Epidermal melanocyte (primary cell): Measurements from ENCODE around the gene ZNF268.

Experiments
- DNase-seq: peaks from one replicate; pipeline ENCODE4 v3.0.0; 2011; ENCODE audit warnings: low spot score; ENCODE audit not compliant: insufficient read length

Gene ZNF268

DNA sequence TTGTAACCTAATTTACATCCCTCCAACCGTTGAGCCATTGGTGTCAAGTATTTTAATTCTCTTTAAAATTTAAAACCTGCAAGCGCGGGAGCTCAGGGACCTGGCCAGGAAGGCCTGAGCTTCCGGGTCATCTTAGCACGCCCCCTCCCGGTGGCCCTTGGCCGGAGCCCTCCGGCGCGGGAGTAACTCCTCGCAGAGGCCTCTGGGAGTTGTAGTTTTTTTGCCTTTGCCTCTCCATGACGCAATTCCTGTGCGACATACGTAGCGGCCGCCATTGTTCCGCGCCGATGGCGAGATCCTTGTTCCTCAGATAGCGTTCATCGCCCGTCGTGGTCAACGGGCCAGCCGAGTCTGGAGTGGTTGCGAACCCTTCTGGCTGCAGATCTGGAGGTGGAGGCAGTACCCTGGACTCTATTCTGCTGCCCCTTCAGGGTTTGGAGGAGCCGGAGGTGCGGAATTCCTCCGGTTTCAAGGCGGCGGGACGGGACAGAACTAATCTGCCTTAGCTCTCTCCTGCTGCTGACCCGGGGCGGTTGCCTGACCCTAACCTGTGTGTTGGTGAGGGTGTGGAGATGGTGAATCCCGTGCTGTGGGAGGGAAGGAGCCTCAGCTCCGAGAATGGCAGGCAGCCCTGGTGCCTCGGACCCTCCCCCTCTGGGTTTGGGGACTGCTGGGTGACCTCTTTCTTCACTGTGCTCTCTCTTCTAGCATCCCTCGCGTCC lies at the start of gene ZNF268:
Gene ZNF268, plus strand, starts transcription at position 258 of the 722 bp plus-strand sequence. CDS start 503 bp downstream, outside the sequence.
- DNase-seq = peak; percentile 83

DNA sequence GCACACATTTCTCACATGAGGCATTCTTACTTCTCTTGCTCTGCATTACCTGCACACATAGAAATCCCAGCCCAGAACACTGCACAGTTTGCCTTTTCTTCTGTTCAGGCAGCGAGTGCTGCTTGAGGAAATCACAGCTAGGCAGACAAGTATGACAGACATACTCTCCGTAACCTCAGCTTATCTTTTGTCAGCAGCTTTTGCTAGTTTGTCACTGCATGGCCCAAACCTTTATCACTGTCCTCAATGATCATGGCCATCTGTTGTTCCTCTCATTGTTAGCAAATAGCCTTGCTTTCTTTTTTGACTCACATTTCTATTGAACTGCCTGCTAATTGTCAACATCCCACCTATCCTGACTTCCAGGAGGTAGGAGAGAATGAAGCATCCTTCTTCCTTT lies 45.5 kb upstream of the ZNF268 start:
- DNase-seq = no peak

DNA sequence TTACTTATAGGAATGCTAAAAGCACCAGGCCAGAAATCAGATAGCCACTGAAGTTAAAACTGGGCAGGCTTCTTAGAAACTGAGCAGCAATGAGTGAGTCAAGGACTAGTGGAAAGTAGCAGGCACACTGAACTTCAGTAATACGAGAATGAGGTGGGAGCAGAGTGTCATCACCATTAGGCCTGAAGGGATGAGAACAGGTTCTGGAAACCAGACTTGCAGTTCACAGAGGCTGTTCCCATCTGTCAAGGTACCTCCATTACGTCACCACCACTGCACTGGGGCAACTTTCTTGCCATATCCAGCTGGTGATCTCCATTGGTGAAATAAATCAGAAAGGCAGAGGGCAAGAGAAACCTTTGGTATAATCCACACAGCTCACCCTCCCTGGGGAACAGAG lies 35.3 kb upstream of the ZNF268 start:
- DNase-seq = no peak

DNA sequence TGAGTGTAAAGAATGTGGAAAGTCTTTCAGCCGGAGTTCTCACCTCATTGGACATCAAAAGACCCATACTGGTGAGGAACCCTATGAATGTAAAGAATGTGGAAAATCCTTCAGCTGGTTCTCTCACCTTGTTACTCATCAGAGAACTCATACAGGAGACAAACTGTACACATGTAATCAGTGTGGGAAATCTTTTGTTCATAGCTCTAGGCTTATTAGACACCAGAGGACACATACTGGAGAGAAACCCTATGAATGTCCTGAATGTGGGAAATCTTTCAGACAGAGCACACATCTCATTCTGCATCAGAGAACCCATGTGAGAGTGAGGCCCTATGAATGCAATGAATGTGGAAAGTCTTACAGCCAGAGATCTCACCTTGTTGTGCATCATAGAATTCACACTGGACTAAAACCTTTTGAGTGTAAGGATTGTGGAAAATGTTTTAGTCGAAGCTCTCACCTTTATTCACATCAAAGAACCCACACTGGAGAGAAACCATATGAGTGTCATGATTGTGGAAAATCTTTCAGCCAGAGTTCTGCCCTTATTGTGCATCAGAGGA lies 25.1 kb upstream of the ZNF268 start:
- DNase-seq = no peak

DNA sequence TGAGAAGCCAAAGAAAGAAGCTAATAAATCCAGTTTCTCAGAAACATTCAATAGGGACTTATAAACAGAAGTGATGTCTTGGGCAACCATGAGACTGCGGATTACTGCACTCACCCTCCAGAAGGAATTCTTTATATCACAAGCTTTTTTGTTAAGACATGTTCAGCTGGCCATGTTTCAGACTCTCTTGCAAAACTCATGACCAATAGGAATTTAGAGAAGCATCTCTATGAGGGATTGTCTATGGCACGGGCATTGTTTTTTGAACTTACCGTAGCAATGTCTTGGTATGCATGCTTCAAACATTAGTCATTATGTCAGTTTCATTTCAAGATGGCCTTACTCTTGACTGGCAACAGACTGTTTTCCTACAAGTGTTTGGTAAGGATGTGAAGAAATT lies 15.5 kb upstream of the ZNF268 start:
- DNase-seq = no peak

DNA sequence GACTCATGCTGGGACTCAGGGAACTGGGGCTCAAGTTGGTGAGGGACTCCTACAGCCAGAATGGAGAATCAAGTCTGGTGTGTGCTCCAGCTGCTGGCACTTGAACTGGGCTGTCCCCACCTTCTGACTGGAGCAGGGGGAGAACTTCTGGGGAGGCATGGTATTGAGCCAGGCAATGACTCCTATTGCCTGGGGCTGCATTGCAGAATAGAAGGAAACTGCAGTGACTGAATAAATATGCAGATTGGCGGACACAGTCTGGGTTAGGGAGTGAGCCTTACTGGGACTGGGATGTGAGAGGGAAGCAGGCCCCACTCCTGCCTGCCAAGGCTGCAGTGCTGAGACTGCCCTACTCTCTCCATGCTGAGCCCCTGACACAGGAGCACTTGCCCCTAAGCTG lies 8.8 kb upstream of the ZNF268 start:
- DNase-seq = no peak

DNA sequence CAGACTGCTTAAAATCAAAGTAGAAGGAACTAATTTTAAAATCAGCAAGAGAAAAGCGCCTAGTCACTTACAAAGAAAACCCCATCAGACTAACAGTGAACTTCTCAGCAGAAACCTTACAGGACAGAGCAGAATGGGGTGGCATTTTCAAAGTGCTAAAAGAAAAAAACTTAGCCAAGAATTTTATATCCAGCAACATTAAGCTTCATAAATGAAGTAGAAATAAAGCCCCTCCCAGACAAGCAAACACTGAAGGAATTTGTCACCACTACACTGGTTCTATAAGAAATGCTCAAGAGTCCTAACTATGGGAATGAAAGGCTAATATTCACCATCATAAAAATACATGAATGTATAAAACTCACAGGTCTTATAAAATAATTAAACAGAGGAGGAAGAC lies 6.4 kb upstream of the ZNF268 start:
- no peak for DNase-seq

DNA sequence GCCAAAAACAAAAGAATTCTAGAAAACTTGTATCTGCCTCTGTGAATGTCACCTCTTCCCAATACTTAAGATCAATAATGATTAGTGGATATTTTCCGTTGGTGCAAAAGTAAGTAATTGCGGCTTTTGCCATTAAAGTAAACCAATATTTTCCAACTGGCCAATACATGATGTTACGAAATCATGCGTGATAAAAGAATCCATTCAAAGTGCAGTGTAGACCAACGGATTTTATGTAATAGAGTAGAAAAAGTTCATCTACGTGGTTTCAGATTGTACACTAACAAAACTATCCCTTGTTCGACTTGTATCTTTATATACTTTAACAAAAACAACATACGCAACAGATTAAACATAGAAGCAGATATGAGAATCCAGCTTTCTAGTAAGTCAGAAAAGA lies 626 bp upstream of the ZNF268 start:
- no peak for DNase-seq

DNA sequence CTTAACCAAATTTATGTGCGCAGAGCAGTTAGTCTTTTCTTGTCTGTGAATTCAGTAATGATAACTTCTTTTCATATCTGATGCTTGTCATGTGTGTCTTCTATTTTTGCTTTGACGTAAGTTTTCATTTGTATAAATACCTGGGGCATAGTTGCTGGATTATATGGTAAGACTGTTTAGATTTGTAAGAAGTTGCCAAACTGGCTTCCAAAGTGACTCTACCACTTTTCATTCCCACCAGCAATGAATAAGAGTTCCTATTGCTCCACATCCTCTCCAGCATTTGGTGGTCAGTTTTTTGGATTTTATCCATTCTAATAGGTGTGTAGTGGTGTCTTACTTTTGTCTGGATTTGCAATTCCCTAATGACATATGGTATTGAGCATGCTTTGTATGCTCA lies 8.9 kb downstream of the ZNF268 start:
- DNase-seq = no peak

DNA sequence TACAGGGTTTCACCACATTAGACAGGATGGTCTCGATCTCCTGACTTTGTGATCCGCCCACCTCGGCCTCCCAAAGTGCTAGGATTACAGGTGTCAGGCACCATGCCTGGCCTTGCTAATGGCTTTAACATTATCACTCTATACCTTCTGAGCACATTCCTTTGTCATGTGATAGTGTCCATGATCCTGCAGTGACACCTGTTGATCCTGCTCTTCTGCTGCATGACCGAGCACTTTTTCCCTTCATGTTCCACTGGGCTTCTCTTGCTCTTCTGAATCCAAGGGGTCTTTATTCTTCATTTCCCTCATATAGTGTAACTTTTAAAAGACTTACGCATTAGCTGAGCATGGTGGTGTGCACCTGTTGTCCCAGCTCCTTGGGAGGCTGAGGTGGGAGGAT lies 11.6 kb downstream of the ZNF268 start:
- DNase-seq = no peak

DNA sequence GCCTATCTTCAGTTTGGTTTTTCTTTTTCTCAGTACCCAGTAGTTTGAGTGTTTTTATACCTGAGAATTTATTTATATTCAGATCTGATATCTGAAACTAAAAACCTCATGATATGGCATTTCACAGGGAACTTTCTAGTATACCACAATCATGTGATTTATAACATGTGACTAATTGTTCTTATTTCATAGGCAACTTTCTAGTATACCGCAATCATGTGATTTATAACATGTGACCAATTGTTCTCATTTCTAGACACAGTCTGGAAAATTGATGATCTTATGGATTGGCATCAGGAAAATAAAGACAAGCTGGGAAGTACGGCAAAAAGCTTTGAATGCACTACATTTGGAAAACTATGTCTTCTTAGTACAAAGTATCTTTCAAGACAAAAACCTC lies 20.6 kb downstream of the ZNF268 start:
- no peak for DNase-seq

DNA sequence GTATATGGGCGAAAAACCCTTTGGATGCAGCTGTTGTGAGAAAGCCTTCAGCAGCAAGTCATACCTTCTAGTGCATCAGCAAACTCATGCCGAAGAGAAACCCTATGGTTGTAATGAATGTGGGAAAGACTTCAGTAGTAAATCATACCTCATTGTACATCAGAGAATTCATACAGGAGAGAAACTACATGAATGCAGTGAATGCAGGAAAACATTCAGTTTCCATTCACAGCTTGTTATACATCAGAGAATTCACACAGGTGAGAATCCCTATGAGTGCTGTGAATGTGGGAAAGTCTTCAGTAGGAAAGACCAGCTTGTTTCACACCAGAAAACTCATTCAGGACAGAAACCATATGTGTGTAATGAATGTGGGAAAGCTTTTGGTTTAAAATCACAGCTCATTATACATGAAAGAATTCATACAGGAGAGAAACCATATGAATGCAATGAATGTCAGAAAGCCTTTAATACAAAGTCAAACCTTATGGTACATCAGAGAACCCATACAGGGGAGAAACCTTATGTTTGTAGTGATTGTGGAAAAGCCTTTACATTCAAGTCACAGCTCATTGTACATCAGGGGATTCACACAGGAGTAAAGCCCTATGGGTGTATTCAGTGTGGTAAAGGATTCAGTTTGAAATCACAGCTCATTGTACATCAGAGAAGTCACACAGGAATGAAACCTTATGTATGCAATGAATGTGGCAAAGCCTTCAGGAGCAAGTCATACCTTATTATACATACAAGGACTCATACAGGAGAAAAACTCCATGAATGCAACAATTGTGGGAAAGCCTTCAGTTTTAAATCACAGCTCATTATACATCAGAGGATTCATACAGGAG lies 21.4 kb downstream of the ZNF268 start:
- no peak for DNase-seq

DNA sequence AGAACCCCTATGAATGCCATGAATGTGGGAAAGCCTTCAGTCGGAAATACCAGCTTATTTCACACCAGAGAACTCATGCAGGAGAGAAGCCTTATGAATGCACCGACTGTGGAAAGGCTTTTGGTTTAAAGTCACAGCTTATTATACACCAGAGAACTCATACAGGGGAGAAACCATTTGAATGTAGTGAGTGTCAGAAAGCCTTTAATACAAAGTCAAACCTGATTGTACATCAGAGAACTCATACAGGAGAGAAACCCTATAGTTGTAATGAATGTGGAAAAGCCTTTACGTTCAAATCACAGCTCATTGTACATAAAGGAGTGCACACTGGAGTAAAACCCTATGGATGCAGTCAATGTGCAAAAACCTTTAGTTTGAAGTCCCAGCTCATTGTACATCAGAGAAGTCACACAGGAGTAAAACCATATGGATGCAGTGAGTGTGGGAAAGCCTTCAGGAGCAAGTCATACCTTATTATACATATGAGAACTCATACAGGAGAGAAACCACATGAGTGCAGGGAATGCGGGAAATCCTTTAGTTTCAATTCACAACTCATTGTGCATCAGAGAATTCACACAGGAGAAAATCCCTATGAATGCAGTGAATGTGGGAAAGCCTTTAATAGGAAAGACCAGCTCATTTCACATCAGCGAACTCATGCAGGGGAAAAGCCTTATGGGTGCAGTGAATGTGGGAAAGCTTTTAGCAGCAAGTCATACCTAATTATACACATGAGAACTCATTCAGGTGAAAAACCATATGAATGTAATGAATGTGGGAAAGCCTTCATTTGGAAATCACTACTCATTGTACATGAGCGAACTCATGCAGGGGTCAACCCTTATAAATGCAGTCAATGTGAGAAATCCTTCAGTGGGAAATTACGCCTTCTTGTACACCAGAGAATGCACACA lies 22.3 kb downstream of the ZNF268 start:
- no peak for DNase-seq

DNA sequence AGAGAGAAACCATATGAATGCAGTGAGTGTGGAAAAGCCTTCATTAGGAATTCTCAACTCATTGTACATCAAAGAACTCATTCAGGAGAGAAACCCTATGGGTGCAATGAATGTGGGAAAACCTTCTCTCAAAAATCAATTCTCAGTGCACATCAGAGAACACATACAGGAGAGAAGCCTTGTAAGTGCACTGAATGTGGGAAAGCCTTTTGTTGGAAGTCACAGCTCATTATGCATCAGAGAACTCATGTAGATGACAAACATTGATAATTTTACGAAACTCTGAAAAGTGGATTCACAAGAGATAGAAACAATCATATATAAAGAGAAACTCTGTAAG lies 22.9 kb downstream of the ZNF268 start:
- no peak for DNase-seq

DNA sequence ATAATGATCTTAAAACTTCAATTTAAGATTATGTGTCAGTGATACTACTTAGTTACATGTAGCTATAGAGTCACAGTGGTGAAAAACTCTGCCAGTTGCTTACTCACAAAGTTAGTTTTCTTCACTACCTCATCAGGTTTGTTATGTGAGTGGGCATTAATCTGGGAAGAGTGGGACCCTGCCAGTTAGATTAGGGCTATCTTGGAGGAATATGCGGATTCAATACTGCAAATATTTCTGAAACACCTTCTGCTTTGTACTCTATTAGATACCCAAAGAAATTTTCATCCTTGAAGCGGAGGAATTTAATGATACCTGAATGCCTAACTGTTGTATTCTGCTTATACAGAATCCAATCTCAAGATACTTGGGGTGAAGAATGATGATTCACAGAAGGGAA lies 25.1 kb downstream of the ZNF268 start:
- no peak for DNase-seq

DNA sequence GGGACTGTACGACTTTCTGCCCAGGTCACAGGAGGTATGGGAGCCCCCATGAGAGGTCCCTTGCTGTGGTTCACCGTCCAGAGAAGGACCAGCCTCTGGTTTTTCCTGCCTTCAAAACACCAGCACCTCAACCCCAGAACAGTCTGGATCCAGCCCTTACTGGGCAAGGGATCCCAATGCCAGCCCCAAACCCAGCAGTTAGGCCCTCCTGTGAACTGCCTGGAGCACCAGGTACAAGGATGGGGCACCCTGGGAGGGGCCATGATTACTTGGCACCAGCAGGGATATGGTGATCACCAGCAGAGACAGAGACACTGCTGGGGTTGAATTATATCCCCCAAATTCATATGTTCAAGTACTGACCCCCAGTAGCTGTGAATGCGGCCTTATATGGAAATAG lies 34.4 kb downstream of the ZNF268 start:
- no peak for DNase-seq

DNA sequence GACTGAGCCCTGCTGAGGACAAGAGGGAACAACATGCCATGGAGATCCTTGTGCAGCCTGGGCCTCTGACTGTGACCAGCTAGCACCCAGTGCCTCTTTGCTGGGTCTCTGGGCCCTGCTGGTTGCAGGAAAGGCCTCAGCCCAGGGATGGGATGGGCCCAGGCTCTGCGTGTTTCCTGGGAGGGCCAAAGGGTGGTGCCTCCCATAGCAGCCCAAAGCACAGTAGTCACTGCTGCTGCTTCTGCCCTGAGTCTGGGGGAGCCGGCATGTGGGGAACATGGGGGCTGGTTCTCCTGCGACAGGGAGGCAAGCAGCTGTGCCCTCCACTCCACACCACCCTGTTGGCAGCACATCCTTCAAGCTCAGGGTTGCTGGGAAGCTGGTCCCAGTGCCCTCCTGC lies 35.9 kb downstream of the ZNF268 start:
- no peak for DNase-seq

DNA sequence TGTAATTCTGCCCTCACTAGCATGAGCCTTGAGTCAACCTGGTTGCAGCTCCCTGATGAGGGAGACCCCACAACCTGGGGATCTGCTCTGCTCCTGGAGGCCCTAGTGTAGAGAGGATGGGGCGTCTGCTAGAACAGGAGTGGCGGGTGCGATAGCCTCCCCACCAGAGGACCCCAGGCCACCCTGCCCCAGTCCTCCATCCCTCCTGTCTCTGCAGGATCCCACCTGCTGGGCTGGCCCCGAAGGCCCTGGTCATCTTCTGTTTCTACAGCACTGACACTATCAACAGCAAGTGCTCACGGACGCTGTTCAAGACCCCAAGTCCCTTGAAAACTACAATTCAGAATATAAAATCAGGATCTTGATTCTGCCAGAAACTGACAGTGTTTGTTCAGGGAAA lies 39.2 kb downstream of the ZNF268 start:
- DNase-seq = no peak

DNA sequence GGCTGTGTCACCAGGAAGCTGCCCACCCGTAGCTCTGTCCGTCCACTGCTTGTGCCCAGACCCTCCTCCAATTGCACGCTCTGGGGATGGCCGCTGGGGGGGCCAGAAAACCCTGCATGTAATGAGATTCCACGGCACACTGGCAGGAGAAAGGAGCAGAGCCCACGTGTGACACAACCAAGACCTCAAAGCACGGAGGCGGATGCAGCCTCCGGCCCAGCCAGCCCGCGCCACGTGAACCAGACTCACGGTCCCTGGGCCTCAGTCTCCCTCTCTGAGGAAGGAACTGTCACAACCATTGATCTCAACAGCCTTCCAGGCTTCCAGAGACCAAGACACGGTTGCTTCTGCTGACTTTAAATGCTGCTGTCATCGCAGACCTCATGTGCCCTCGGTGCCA lies 39.9 kb downstream of the ZNF268 start:
- DNase-seq = no peak

DNA sequence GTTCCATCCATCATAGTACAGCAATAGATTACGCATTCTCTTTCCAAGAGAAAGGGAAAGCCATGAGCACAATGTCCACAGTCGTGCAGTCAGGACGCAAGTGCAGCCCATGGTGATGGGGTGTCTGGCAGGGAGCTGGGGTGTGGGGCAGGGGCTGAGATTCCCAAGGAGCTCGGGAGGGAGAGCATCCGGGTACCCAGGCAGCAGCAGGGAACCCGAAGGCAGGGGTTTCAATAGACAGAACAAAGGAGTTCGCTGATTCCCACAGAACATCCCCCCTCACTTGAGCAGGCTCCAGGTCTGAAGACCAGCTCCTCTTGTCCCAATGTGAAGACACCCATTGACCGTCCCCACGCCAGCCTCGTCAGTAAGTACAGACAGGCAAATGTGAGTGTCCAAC lies 40.9 kb downstream of the ZNF268 start:
- DNase-seq = no peak

DNA sequence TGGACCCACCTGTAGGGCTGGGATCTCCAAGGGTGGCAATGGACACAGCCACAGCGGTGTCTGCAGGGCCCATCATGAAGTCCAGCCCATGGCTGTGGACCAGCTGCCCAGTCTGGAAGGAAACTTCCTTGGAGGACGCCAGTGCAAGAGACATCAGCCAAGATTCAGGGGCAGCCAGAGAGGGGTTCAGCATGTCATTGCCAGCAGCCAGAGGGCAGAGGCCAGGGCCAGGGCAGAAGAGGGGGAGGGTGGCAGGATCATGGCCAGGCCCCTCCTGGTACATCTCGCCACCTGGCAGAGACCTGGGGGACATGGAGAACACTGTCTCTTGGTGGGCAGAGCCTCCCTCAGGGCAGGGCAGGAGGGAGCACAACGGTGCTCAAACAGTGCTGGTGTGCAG lies 44.2 kb downstream of the ZNF268 start:
- DNase-seq = no peak

DNA sequence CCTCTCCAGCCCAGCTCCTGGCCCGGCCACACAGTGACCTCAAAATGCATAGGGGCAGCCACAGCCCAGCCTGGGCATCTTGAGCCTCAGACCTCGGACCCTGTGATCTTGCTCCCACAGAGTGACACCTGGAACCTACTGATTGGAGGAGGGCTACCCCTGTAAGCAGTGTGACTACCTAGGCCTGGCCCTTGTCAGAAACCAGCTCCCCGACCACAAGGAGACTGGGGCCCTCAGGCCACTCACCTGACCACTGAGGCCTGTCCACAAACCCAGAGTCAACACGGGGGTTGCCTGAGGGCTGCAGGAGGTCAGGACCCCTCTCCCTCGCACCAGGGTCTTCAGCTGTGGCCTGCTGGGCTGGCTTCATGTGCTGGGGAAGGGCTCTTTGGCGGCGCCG lies 45.4 kb downstream of the ZNF268 start:
- DNase-seq = no peak
